ENCODE data around the gene SLAIN1. TPM values are rescaled to one million over a fixed set of nuclear protein-coding genes. Genes with fewer than 3 reads are reported as not detected.

SLAIN1 gene
- total and polyA plus RNA-seq, 2 of the 8 experiments (the other 6 are each of a cell fraction or from before 2014, with no cell fraction given) = 35.0 to 37.7 TPM

GRCh38 chr13:77749344-77749880, 51.9 kb downstream of the SLAIN1 start (continued):
- TF ChIP-seq CHD7 (IDR thresholded peaks at IDR 0.05; ENCODE audit: insufficient replicate concordance, low read length) (no peak), CBX5 (IDR thresholded peaks at IDR 0.05; ENCODE audit: low read depth, low read length) (no peak), SP1 (IDR thresholded peaks at IDR 0.05; ENCODE audit: low read depth, low read length) (no peak), BCL11A (IDR thresholded peaks at IDR 0.05; ENCODE audit: low read depth in 2 of 2, low read length in 2 of 2) (no peak), GTF2F1 (IDR thresholded peaks at IDR 0.05; ENCODE audit: borderline replicate concordance, low read depth, low read length) (no peak), EP300 (IDR thresholded peaks at IDR 0.05; ENCODE audit: borderline replicate concordance in 1 of 2, low read depth in 2 of 2, low read length in 2 of 2) (no peak), KDM5A (IDR thresholded peaks at IDR 0.05; ENCODE audit: low read length) (no peak), TAF7 (optimal IDR thresholded peaks at IDR 0.05; ENCODE audit: borderline replicate concordance, low read depth, low read length) (no peak), RXRA (IDR thresholded peaks at IDR 0.05; ENCODE audit: insufficient read depth, low read depth, low read length) (no peak)

Measured in H1 (cell line).